GM12865 (cell line): Measurements from ENCODE around the gene PHPT1.
"Not testable (repeated sequence)": the region's sequence is repeated elsewhere in the genome, so short reads cannot be mapped to it uniquely, and the experiment has no call there.

Source experiments
- DNase-seq: peaks from one replicate; pipeline ENCODE4 v3.0.0; 2010; ENCODE audit warnings: low read depth
- H3K4me3 ChIP-seq: 2 replicates; pipeline ENCODE4 v1.5.1; 2011; ENCODE audit warnings: mild to moderate bottlenecking, low read depth, low read length, control low read depth
- CTCF ChIP-seq: IDR thresholded peaks from 2 replicates; pipeline ENCODE4 v1.5.1; 2011; ENCODE audit warnings: low read length, control low read depth, low read depth, inconsistent platforms; ENCODE audit not compliant: insufficient read depth; ENCODE audit errors: missing control alignments

The PHPT1 gene

GRCh38 chr9:136829412-136829811 lies 19.8 kb upstream of the PHPT1 start:
- no peak overlapping the region for H3K4me3 ChIP-seq
- no peak for DNase-seq
- no peak for TF ChIP-seq CTCF

GRCh38 chr9:136829981-136830885 lies 19.0 kb upstream of the PHPT1 start:
- no peak for DNase-seq
- no peak for TF ChIP-seq CTCF
- no peak overlapping the region for H3K4me3 ChIP-seq

GRCh38 chr9:136831002-136831719 lies 18.0 kb upstream of the PHPT1 start:
- no peak overlapping the region for H3K4me3 ChIP-seq
- DNase-seq: no peak
- TF ChIP-seq CTCF: no peak

GRCh38 chr9:136831720-136832104 lies 17.5 kb upstream of the PHPT1 start:
- H3K4me3 ChIP-seq: no peak overlapping the region
- TF ChIP-seq CTCF: no peak
- DNase-seq: no peak

- no peak overlapping the region for H3K4me3 ChIP-seq
- DNase-seq: no peak
- TF ChIP-seq CTCF: no peak
Measured at GRCh38 chr9:136832581-136832980, 16.6 kb upstream of the PHPT1 start.

- H3K4me3 ChIP-seq, DNase-seq: not testable (repeated sequence)
Measured at GRCh38 chr9:136833381-136834048, 15.7 kb upstream of the PHPT1 start.

GRCh38 chr9:136835162-136835931 lies 13.9 kb upstream of the PHPT1 start:
- no peak for DNase-seq
- no peak for TF ChIP-seq CTCF
- no peak overlapping the region for H3K4me3 ChIP-seq
